Spleen (tissue), 7 donors: ENCODE results near the gene ASB10.

Source experiments
- POLR2A ChIP-seq, 3 donors: fragments of 450-650 bp; IDR thresholded peaks; one replicate each; pipeline ENCODE4 v1.5.1; 2017; ENCODE audit warnings: antibody characterized with exemption in 3 of 3, mild to moderate bottlenecking in 1 of 3
- TF ChIP-seq, protein P1 (sequence below), 11 experiments: fragments of 200-600 bp in 7 of 11; fragments of 450-650 bp in 4 of 11; sonication (generic) in 4 of 11; IDR thresholded peaks in 8 of 11; conservative IDR thresholded peaks in 3 of 11; 1 replicate in 7 of 11; 2 replicates in 4 of 11; pipeline versions ENCODE4 v1.4.0 to v1.8.0; 2016 to 2021; ENCODE audit warnings: antibody characterized with exemption in 11 of 11, inconsistent platforms in 4 of 11, mild to moderate bottlenecking in 1 of 11
- donor health status: DM: no; HTN: no; CAD: no; lungs with moderate emphysema.
- donor health status: DM: no; HTN: no; CAD: no.
- donor health status: DM: no; HTN: no; CAD: no.

DNA sequence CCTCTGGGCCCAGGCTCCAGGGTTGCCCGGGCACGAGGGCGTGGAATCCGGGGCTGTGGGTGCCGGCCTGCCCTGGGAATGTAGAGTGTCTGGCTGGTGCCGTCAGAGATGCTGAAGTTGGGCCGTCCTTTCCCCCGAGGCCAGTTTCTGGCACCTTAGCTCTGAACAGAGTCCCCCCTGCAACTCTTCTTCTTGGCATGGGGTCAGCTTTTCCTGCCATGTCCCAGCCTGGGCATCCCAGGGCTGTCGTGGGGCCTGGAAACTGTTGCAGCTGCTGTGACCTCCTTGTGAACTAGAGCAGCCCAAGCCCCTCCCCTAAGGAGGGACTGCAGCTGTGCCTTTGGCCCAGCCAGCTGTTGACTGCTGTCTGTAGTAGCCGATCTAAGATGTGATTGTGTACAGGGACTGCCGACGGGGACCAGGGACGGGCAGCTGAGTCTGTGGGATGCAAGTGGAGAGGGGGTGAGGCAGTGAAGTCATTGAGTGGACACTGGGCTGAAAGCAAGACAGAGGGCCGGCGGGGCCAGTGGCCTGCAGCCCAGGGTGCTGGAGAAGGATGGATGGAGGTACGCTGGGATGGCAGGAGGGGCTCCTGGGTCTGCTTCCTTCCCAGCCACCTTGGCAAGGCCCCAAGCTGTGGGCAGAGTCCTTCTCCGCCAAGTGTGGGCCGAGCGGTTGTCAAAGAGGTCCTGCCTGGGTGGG lies 55.3 kb downstream of the ASB10 start:
- TF ChIP-seq, protein P1, sequence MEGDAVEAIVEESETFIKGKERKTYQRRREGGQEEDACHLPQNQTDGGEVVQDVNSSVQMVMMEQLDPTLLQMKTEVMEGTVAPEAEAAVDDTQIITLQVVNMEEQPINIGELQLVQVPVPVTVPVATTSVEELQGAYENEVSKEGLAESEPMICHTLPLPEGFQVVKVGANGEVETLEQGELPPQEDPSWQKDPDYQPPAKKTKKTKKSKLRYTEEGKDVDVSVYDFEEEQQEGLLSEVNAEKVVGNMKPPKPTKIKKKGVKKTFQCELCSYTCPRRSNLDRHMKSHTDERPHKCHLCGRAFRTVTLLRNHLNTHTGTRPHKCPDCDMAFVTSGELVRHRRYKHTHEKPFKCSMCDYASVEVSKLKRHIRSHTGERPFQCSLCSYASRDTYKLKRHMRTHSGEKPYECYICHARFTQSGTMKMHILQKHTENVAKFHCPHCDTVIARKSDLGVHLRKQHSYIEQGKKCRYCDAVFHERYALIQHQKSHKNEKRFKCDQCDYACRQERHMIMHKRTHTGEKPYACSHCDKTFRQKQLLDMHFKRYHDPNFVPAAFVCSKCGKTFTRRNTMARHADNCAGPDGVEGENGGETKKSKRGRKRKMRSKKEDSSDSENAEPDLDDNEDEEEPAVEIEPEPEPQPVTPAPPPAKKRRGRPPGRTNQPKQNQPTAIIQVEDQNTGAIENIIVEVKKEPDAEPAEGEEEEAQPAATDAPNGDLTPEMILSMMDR (IDR thresholded peaks at IDR 0.05 in 8 of 11, conservative IDR thresholded peaks at IDR 0.05 in 3 of 11) = no peak
- no peak for TF ChIP-seq POLR2A (IDR thresholded peaks at IDR 0.05)
